Measurements from ENCODE around the gene KCNMA1.

KCNMA1 gene

DNA sequence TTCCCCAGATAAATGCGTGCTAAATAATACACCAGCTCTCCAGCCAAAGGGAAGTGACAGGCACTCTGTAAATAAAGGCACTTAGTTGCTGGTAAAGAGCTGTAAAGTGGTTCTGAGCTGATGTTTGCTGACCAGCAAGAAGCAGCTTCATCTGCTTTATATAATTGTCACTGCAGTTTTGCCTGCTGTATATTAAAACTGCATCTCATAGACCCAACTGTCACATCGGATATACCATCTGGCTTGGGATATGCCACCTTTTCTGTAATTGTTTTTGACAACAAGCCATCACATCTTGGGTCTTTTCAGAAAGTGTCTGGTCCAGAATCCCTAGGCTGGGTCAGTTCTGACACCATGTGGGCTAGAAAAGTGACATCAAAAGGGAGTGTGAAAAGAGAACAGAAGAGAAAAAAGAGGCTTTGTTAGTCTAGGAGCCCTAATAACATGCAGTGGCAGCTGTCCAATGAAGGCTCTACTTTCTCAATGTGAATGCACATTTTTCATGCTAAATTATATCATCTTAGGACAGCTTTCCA lies 697.6 kb downstream of the KCNMA1 start:
- peak; percentile 84 for DNase-seq (ENCODE audit: low spot score)

DNA sequence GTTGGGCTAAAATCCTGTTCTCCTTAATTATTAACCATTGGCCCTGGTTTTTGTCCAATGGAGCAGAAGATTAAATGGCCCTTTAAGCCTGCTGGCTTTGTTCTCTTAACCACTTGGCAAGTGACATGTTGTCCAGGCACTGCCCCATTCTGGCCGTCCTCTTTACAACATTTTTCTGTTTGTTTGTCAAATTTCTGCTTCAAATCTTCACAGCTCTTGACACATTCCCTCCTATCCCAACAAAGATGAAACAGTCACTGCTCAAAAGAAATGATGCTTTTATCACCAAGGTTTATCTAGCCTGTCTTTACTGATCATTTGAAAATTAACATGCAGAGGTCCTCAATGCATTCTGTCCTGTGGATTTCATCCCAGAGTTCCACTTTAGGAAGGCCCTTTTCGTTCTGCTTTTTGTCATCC lies 700.4 kb downstream of the KCNMA1 start:
- no peak for DNase-seq (ENCODE audit: low spot score)

DNA sequence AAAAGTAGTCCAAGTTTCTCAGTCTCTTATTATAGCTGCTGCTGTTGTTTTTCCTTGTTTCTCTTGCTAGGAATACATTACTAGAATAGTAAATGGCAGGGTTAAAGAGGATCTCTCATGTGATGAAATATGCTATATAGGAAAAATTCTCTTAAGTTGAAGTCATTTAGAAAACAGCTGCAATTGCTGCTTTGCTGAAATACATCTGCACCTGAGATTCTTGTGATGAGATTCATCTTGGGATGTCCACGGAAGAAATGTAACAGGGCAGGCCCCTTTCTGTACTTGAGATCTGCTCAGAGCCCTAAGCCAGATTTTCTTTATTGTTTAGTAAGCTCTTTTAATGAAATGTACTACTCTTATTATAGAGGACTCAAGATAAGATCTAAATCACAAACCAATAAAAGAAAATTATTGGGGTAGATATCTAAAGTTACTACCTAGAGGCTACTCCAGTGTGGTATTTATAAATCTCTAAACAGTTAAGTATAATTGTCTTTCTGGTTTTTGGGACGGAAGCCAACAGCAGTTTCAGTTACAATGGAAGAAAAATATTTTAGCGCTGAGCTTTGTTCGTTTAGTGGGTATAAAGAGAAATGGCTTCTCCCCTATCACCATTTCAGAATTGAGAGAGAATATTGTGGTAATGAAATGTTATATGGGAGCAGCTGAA lies 701.5 kb downstream of the KCNMA1 start:
- no peak for DNase-seq (ENCODE audit: low spot score)

DNA sequence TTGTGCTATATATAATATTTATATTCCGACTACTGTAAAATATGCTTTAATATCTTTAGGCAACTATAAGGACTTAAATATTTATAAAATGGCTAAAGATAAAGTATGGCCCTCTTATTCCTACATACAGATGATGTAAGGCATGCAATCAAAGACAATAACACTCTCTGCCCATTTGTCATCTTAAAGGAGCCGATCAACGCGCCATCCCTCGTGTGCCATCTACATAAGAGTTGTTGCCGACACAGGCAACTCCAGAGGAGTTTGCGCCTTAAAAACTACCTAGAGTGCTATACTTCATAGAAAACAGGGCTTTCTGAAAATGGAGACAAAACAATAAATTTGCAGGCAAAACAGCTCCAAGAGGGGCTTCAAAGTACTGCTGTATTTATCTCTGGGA lies 709.0 kb downstream of the KCNMA1 start:
- no peak for DNase-seq (ENCODE audit: low spot score)

DNA sequence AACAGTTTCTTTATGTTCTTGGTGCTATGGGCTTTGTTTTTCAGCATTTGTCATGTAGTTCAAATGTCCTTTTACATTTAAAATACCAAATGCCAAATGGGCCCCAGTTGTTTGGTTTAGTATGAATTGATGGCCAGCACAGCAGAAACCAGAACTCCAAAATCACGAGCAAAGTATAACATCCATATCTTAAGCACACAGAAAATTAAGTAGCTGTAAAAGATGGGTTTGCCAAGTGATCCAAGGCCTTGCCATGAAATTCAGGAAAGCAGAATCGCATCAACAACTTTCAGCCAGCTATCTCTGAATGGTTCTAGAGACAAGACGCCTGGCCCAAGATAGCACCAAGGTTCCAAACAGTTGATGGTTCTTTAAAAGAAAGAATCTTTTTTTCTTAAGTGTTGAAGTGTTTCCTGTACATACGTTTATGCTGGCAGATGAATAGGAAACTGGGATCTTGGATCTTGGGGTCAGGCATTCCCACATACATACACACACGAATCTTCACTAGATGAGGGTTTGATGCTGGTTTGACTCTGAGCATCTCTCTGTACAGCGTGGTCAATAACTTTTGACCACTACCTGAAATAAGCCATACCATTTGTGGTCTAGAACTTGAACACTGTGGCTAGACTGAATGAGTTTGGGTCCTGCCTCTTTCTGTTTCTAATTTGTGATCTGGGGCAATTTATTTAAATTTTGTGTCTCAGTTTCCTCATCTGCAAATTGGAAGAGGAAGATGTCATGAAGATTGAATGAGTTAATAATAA lies 711.8 kb downstream of the KCNMA1 start:
- no peak for DNase-seq (ENCODE audit: low spot score)

DNA sequence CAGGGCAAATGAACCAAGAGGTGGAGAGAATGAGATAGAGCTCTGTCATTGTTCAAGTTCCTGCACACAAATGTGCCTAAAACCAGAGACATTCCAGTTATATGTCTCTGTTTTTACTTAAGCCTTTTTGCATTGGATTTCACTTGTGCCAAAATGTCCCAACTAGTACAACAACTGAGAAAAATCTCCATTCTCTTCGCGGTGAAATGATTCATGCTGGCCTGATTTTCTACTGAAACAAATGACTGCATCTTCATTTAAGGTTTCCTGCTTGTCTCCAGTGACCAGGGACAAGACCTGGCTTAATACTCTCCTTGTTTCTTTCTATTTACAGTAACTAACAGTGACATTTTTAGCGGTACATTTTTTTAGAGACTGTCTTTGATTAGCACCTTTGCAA lies 714.9 kb downstream of the KCNMA1 start:
- no peak for DNase-seq (ENCODE audit: low spot score)

DNA sequence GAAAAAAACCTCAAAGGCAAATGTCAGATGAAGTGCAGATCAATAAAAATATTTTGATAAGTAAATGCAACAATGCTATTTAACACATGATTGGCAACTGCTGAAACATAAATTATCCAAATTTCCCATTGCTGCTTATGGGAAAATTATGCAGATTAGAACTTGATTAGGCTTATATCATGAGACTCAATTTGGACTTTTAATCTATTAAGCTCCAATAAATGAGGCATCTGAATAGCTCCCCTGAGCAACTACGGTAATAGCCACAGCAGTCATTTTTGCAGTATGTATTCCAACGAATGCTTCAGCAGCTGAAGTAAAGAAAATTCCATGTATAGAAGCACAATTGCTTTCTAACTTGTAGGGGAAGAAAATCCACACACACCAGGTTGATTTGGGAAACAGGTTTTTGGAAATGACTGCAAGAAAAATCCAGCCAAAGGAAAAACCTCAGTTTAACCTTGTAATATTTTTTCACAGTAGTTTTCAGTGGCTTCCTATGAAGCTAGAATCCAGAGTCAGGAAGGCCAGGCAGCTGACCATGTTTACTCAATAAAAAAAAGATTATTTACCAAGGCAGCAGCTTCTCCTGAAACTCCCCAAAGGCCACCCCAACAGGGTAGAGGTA lies 716.1 kb downstream of the KCNMA1 start:
- DNase-seq (ENCODE audit: low spot score), result no peak

DNA sequence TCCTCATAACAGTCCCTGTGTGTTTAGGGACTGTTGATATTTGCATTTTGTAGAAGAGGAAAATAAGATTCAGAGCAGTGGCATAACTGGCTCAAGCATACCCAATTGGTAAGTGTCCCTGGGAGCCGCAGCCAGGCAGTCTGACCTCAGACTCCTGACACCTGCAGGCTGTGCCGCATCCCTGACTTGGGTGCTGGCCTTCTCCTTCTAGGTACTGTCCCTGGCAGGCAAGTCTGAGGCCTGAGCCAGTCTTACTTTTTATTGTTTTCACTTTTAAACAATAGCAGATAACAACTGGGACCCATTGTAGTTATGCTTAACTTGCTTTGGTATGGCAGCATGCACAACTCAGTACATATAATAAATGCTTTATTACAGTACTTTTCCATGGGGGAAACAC lies 717.0 kb downstream of the KCNMA1 start:
- DNase-seq (ENCODE audit: low spot score), result no peak

DNA sequence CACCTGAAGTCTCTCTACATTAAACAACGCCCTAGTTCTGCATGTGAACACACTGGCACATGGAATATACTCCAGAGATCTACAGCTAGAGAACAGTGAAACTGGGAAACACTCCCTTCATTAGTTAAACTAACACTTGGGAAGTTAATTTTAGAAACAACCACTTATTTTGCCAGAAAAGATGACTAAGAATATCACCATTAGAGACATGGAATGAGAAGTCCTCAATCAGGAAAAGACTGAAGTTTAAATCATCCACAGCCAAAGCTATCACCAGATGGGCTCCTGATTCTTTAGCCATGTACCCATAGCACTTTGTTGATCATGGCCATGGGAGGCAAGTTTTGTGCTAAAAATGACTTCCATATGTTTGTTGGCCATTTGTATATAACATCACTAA lies 719.5 kb downstream of the KCNMA1 start:
- no peak for DNase-seq (ENCODE audit: low spot score)

DNA sequence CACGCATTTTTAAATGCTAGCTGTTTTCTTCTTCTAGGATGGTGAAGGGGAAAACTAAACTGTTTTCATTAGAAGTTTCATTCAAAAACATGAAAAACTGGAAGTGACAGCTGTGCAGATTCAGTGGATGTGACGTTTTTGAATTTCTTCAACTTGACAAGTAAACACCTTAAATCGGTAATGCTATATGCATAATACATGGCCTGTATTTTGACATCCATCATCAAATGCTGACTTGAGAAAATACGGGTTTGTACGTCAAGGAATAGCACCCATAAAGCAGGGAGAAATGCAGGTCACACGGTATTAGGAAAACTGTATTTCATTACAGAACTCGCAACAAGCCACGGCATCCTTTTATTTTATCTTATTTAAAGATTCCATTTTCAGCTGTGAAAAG lies 720.5 kb downstream of the KCNMA1 start:
- no peak for DNase-seq (ENCODE audit: low spot score)

DNA sequence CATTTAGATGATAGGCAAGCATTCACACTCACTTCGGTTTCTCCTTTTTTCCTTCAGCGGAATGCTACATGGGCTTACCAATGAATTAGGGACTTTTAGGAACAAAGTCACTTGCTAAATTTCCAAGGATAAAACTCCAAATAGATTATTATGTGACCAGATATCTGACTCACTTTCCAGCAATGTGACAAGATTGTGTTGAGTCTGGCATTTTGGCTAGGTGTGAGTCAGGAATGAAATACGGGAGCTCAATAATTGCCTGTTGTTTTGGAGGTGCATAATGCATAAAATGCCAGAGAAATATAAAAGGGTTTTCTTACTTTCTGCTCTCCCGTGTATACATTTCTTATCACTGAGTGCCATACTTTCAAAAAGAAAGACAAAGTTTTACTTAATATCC lies 721.1 kb downstream of the KCNMA1 start:
- no peak for DNase-seq (ENCODE audit: low spot score)

DNA sequence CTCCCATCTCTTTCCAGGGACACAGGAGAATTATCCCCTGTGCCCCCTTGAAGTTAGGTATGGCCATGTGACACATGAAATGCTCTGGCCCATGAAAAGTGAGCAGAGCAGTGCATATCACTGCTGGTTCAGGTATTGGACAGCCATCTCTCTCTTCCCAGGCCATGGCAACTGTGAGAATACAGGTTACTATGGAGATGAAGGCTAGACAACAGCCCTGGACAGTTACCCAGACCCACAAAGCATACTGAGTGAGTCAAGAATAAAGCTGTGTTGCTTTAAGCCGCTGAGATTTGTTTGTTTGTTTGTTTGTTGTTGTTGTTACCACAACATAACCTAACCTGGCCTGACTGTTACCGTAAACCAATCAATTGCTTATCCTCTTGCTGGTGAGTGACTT lies 722.3 kb downstream of the KCNMA1 start:
- DNase-seq (ENCODE audit: low spot score), result no peak

DNA sequence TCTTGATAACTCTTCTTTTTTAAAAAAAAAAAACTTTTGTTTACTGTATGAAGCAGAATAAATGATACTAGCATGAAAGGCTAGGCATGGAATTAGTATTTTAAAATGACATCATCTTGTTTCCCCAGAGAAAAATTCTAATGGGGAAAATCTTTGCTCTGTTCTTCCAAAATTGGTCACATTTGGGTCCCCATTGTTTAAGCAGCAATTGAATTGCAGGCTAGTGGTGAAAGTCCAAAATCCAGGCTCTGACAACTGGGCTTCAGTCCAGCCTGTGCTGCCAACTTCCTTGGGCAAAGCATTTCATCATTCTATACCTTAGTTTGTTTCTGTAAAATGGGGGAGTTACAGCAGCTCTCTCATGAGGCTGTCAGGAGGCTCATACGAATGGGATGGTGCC lies 726.4 kb downstream of the KCNMA1 start:
- peak; percentile 19 for DNase-seq (ENCODE audit: low spot score)

DNA sequence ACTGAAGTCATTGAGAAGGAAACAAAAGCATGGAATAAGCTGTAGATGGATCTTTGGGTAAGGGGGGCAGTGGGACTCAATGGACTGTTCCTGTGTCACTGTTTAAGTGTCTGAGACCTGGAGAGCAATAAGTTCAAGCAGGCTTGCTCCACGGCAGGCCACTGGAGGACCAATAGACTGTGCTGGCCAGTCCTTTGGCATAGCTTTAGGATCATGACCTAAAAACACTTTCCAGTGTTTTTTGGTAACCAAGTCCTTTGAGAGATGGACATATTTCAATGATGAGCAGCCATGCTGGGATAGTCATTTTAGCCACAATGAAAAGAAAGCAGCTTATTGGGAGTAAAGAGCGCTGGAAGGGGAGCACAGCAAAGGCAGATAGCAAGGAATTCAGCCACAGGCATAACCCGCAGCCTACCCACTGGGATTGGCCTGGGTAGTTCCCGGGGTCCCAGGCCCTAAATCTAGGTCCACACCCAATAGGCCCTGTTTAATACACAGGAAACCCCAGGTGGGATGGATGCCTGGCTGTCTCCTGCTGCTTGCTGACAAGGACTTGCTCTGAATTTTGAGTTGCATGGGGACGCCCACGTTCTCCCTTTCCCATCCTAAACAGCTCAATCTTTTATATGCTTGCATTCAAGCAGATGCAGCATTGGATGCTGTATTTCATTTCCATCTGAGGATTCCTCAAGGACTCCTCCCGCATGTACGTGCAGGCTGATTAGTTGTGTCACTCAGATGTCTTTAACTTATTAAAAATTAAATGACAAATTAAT lies 727.2 kb downstream of the KCNMA1 start:
- DNase-seq (ENCODE audit: low spot score), result no peak

DNA sequence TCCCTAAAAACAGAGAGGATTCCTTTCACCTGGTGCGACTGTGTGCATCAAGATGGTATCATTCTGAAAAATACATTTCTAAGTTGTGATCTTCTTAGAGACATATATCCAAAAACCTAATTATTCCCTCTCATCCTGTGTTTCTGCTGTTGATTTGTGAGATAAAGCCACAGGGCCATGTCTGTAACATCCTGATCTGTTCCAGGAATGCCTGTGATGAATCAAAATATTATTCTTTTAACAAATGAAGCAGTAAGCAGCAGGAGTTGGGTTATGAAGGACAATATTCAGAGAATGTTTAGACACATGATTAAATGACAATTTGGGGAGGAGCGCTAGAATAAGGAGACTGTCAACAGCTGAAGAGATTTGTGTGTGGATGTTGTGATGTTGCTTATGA lies 731.4 kb downstream of the KCNMA1 start:
- DNase-seq (ENCODE audit: low spot score), result no peak

DNA sequence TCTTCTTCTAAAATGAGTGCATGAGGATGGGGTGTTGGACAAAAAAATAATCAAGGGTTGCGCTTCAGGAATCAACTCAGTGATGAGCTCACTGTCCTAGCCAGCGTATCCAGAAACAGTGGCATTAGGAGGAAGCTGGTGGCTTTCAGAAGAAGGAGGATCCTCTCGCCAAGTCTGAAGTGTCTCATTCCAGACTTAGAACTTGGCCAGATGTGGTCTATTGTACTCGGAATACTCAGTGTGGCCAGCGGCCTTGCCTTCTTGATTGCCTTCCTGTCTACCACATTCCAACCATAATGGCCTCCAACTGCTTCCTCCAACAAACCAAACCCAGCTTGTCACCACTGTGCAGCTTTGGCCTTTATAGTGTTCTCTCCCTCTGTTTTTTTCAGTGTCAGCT lies 732.4 kb downstream of the KCNMA1 start:
- no peak for DNase-seq (ENCODE audit: low spot score)

DNA sequence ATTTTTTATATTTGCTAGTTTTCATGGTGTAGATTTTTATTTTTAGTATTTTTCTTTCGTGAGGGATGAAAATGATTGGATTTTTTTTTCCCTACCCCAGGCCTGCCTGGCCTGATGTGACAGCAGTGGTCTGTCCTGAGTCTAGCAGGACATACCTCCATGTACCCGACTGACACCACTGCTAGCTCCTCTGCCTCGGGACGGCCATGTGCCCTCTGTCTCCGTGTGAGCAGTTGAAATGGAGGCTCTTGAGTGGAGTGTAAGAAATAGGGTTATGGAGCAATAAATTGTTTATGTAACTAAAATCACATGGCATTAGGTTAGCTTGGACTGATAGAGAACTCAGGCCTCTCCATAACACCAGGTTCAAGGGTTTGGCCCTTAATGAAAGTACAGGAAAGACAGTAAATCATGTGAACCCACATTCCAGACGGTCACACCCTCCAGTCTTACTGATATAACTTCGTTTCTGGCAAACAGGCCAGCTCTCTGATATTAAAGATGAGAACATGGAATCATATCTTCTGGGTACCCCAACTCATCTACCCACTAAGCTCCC lies 734.1 kb downstream of the KCNMA1 start:
- no peak for DNase-seq (ENCODE audit: low spot score)

DNA sequence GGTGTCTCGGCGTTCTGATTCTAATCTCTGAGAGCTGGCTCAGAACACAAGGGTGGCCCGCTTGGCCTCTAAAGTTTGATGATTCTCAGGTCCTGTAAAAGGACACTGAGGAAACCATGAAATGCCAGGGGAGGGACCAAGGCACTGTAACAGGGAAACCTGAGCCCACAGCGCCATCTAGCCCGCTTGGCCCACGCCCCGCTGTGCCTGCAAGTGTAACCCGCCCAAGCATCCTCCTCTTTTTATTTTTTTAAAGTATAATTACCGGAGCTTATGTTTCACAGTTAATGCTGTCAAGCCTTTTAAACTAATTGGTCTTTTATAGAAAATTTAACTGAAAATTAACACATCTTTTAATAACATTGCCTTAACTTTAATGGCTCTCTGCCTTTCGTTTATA lies 734.7 kb downstream of the KCNMA1 start:
- DNase-seq (ENCODE audit: low spot score), result no peak

DNA sequence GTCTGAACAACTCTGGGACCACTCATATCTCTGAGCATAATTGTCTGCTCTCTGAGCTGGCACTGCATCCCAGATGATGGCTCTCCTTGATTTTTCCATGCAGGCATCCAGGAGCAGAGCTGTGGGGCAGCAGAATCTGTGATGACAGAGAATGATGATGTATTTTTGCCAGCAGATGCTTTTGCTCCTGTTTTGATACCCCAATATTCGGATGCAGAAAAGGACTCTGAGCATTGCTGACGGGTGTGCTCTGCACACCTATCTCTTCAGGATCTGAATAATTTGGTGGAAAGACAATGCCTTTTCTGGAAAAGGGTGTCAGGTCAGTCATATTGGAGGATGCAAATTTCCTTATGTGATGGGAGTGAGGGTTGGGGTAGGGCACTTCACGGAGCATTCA lies 735.9 kb downstream of the KCNMA1 start:
- no peak for DNase-seq (ENCODE audit: low spot score)

DNA sequence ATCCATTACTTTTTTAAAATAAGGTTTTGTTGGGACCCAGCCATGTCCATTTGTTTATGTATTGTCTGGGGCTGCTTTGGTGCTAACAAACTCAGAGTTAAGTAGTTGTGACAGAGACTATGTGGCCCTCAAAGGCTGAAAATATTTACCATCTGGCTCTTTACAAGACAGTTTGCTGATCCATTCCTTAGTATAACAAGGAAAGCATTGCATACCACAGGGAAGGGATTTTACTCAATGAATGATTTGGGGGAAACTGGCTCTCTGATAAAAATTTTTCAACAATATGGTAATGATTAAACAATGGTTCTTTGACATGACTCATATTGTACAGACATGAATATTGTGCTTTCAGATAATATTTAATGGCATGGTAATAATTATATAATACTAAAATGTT lies 738.1 kb downstream of the KCNMA1 start:
- DNase-seq (ENCODE audit: low spot score), result no peak

DNA sequence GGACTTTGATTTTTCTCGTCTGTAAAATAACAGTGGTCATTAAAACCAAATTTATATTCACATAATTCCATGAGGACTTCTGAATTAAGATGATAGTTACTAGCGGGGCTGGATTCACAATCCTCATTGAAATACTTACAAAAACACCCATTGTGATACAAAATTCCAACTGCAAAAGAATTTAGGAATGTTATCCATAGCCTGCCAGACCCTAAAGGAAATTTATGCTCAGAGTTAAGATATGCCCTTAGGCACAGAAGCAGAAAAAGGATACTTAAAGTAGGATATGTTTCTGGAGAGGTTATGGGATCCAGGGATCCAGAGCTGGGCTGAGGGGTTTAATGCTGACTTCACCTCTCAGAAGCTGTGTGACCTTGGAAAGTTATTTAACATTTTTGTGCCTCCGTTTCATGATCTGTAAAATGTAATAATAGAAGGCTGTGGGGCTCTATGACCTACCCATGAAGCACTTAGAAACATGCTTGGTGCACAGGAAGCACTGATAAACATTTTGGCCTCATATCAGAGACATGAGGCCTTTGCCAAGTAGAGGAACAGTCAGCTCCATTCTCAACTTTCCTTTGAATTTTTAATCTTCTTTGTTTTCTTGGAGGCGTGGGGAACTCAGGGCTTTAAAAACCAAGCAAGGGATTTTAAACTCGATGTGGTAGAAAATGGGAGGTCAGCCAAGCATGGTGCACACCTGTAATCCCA lies 744.7 kb downstream of the KCNMA1 start:
- DNase-seq (ENCODE audit: low spot score), result no peak

Measured in pons (tissue), 1 donor.